HepG2 (cell line): ENCODE results near the gene MAPK12. TPM values are rescaled to one million over a fixed set of nuclear protein-coding genes. Genes with fewer than 3 reads are reported as not detected.

Experiments used
- ATAC-seq: fragments of 200-7000 bp; cut with Tn5 transposase; 3 replicates; pipeline ENCODE4 v1.9.1; 2020; ENCODE audit warnings: mild to moderate bottlenecking, moderate library complexity
- BruUV-seq: library from RNA; stranded (reverse); fragments of 400-500 nt; replicated peaks from 2 replicates; lab custom pipeline; 2021; lab: Mats Ljungman, UMichigan
- CTCF ChIA-PET: fragments of 300-600 bp; formaldehyde crosslinking; extraction: SDS; loops from one replicate; lab custom pipeline; 2021; ENCODE audit warnings: low total read pairs, inconsistent platforms, low intra/inter-chr PET ratio; lab: Yijun Ruan, JAX
- POLR2A ChIA-PET: fragments of 350-600 bp; sonication (Branson Sonifier 250); formaldehyde crosslinking; loops from one replicate; lab custom pipeline; 2020; ENCODE audit warnings: antibody characterized with exemption, inconsistent platforms; lab: Yijun Ruan, JAX
- DNase-seq: peaks from one replicate; pipeline ENCODE4 v3.0.0-alpha.2; 2015; ENCODE audit warnings: low spot score
- FAIRE-seq: peaks from 3 replicates; lab custom pipeline; 2011; peaks lifted over from hg19 to GRCh38; lab: Jason Lieb, UNC
- H2AFZ ChIP-seq: one replicate; pipeline ENCODE4 v1.6.1; 2011; ENCODE audit warnings: low read length, inconsistent platforms
- H3K27ac ChIP-seq: fragments of 300-600 bp; 3 replicates; pipeline ENCODE4 v1.8.0; 2011; ENCODE audit warnings: mixed run types, mild to moderate bottlenecking, mixed read lengths, low read length, inconsistent platforms; ENCODE audit not compliant: insufficient read depth; ENCODE audit errors: extremely low read length
- H3K27me3 ChIP-seq, 2 experiments: fragments of 200-600 bp in 1 of 2; 2 replicates in 1 of 2; 3 replicates in 1 of 2; pipeline versions ENCODE4 v1.6.0 to v1.8.0; 2011; ENCODE audit warnings: low read length in 2 of 2, mild to moderate bottlenecking in 2 of 2, moderate library complexity in 2 of 2, inconsistent platforms in 1 of 2; ENCODE audit not compliant: insufficient read depth in 2 of 2, control insufficient read depth in 1 of 2
- H3K36me3 ChIP-seq, 2 experiments: fragments of 200-600 bp in 1 of 2; replicated peaks in 1 of 2; 2 replicates in 1 of 2; 3 replicates in 1 of 2; pipeline versions ENCODE4 v1.5.1 to v1.8.0; 2011; ENCODE audit warnings: low read length in 2 of 2, inconsistent platforms in 1 of 2; ENCODE audit not compliant: insufficient read depth in 2 of 2, control insufficient read depth in 1 of 2
- H3K4me1 ChIP-seq: 2 replicates; pipeline ENCODE4 v1.5.1; 2012; ENCODE audit warnings: low read length, inconsistent platforms; ENCODE audit not compliant: insufficient read depth
- H3K4me2 ChIP-seq: 2 replicates; pipeline ENCODE4 v1.6.0; 2011; ENCODE audit warnings: low read depth, low read length, inconsistent platforms
- H3K4me3 ChIP-seq, 3 experiments: fragments of 200-600 bp in 1 of 3; sonication (generic), shearing (Covaris generic) in 1 of 3; replicated peaks in 1 of 3; 2 replicates each; pipeline ENCODE4 v1.5.1; 2011 to 2016; ENCODE audit warnings: low read length in 3 of 3, inconsistent platforms in 2 of 3, low read depth in 2 of 3, mild to moderate bottlenecking in 2 of 3, control low read depth in 1 of 3, mixed read lengths in 1 of 3; ENCODE audit not compliant: insufficient read depth in 1 of 3
- H3K79me2 ChIP-seq: one replicate; pipeline ENCODE4 v1.6.1; 2011; ENCODE audit warnings: low read length, inconsistent platforms; ENCODE audit not compliant: insufficient read depth
- H3K9ac ChIP-seq: 2 replicates; pipeline ENCODE4 v1.6.0; 2011; ENCODE audit warnings: mild to moderate bottlenecking, low read depth, low read length, inconsistent platforms; ENCODE audit not compliant: insufficient read depth
- H3K9me3 ChIP-seq: 2 replicates; pipeline ENCODE4 v1.5.1; 2012; ENCODE audit warnings: mild to moderate bottlenecking, low read length
- H4K20me1 ChIP-seq: 2 replicates; pipeline ENCODE4 v1.6.0; 2011; ENCODE audit warnings: inconsistent platforms, mild to moderate bottlenecking, low read length, moderate library complexity; ENCODE audit not compliant: insufficient read depth
- AGO2 ChIP-seq: fragments of 200-400 bp; formaldehyde crosslinking; optimal IDR thresholded peaks from 2 replicates; pipeline ENCODE3; 2017; ENCODE audit warnings: mild to moderate bottlenecking, low read depth, low read length, moderate library complexity
- PPARG ChIP-seq: conservative IDR thresholded peaks from 2 replicates; pipeline ENCODE4 v1.6.1; 2016; ENCODE audit warnings: missing biosample characterization, missing genetic modification reagents
- PTBP1 ChIP-seq: fragments of 200-400 bp; formaldehyde crosslinking; IDR thresholded peaks from 2 replicates; pipeline ENCODE4 v1.6.1; 2018; ENCODE audit warnings: low read length, low read depth; ENCODE audit not compliant: poor library complexity, severe bottlenecking
- RBFOX2 ChIP-seq: fragments of 200-400 bp; formaldehyde crosslinking; IDR thresholded peaks from 2 replicates; pipeline ENCODE4 v1.6.1; 2017; ENCODE audit warnings: low read depth, mild to moderate bottlenecking, low read length
- RBM22 ChIP-seq: fragments of 200-400 bp; formaldehyde crosslinking; optimal IDR thresholded peaks from 2 replicates; pipeline ENCODE3; 2017; ENCODE audit warnings: mild to moderate bottlenecking, low read length, moderate library complexity
- WGBS: methylation state at CpG from one replicate; pipeline ENCODE4 v1.1.6; 2017; ENCODE audit warnings: low lambda C conversion rate; 5-methylcytosine and 5-hydroxymethylcytosine counted together
- in situ Hi-C: cut with HindIII; loops from 2 replicates; pipeline ENCODE4 v1.10.0; 2017; ENCODE audit warnings: low pct_unique_long_range_greater_than_20kb; ENCODE audit not compliant: extremely low pct_ligation_motif_present
- intact Hi-C: fragments of 100-400 bp; cut with micrococcal nuclease; formaldehyde crosslinking; loops from one replicate; pipeline ENCODE4 v1.10.0; 2022; ENCODE audit not compliant: unreplicated experiment
- polyA plus RNA-seq, 8 experiments: library from polyadenylated mRNA; depleted of rRNA in 3 of 8; stranded (reverse) in 7 of 8; unstranded in 1 of 8; fragments of >200 nt; fragmentation: Illumina TruSeq in 4 of 8; extraction: Trizol in 4 of 8; gene quantifications; 2 replicates each; pipeline versions ENCODE4 v1.2.1 to v1.2.3, GENCODE V29; 2011 to 2016; ENCODE audit warnings: low read depth in 4 of 8, missing spikeins in 1 of 8, mixed read lengths in 1 of 8; ENCODE audit not compliant: insufficient read depth in 1 of 8
- total RNA-seq, 5 experiments: library from RNA; depleted of rRNA; stranded (reverse); fragments of >200 nt; fragmentation: Illumina TruSeq; extraction: Trizol; gene quantifications; 2 replicates each; pipeline ENCODE4 v1.2.3, GENCODE V29; 2016; ENCODE audit warnings: low read depth in 1 of 5

MAPK12 gene
- total and polyA plus RNA-seq, 2 of the 13 experiments (the other 11 are each of a cell fraction or from before 2014, with no cell fraction given) = 22.2 to 23.3 TPM

- Histone ChIP-seq H2AFZ (no peak overlapping the region), H3K9ac (no peak overlapping the region), H3K36me3 (peaks cover 23 to 37% of the 10 kb centered on the region in 2 experiments; a peak in 4 of 5 replicates), H3K4me1 (peaks cover 9% of the 10 kb centered on the region), H3K27me3 (no peaks in the 10 kb centered on the region), H4K20me1 (peaks cover 4% of the 10 kb centered on the region; the same call in 1 of the 2 replicates), H3K79me2 (peaks cover 26% of the 10 kb centered on the region), H3K4me3 (no peak overlapping the region), H3K4me2 (no peak overlapping the region), H3K27ac (no peak overlapping the region), H3K9me3 (no peaks in the 10 kb centered on the region)
- in situ Hi-C loops = no loop called here
- intact Hi-C loops = no loop called here
- POLR2A ChIA-PET = no interaction called here
- no TSS peak for BruUV-seq
- no peak for TF ChIP-seq PPARG (CRISPR knock-in tag)
- peak; percentile 42 for TF ChIP-seq RBM22
- TF ChIP-seq RBFOX2 = peak; percentile 42; the same call in 1 of the 2 replicates
- CTCF ChIA-PET = no interaction called here
- 98% methylated on average over 10 of the region's 31 CpGs for WGBS
- ATAC-seq = no peak
- DNase-seq = no peak
- no peak for FAIRE-seq
These were observed 26.2 kb upstream of the MAPK12 start for GRCh38 chr22:50287731-50288130.

- no peak overlapping the region for H2AFZ ChIP-seq
- intact Hi-C loops = no loop called here
- no TSS peak for BruUV-seq
- ChIA-PET CTCF (no interaction called here), POLR2A (no interaction called here)
- peak; percentile 62 for TF ChIP-seq AGO2
- no peak for TF ChIP-seq PTBP1
- 0 out of 2 replicates have a peak, but pooled peaks cover under 1% of the 10 kb centered on the region for H3K4me1 ChIP-seq
- H3K9me3 ChIP-seq = no peaks in the 10 kb centered on the region
- no peaks in the 10 kb centered on the region for H3K27me3 ChIP-seq
- H3K4me3 ChIP-seq = no peak overlapping the region
- DNase-seq (no peak), ATAC-seq (no peak), FAIRE-seq (no peak)
- 100% methylated on average over 8 of the region's 40 CpGs for WGBS
- H3K4me2 ChIP-seq = no peak overlapping the region
- peaks cover 4% of the 10 kb centered on the region; the same call in 1 of the 2 replicates for H4K20me1 ChIP-seq
- H3K79me2 ChIP-seq = peaks cover 19% of the 10 kb centered on the region
- no peak overlapping the region for H3K9ac ChIP-seq
- in situ Hi-C loops = no loop called here
- H3K36me3 ChIP-seq = peaks cover 29 to 44% of the 10 kb centered on the region in 2 experiments; a peak in 4 of 5 replicates
- H3K27ac ChIP-seq = no peak overlapping the region
These were observed 25.3 kb upstream of the MAPK12 start for GRCh38 chr22:50286701-50287318.
